ENCODE data around the gene NOP58.
"Not testable (repeated sequence)": the region's sequence is repeated elsewhere in the genome, so short reads cannot be mapped to it uniquely, and the experiment has no call there.

NOP58 gene

GRCh38 chr2:202265467-202266277 lies at the start of gene NOP58:
TSS of gene NOP58 (plus strand) at chr2:202265763. CDS start at chr2:202265942, 179 bp downstream.
- H3K27me3 ChIP-seq (ENCODE audit: control insufficient read depth, insufficient read depth, low read length): no peaks in the 10 kb centered on the region
- H3K9ac ChIP-seq (ENCODE audit: low read length): peak within 1 kb of the TSS; percentile 93
- H3K9me3 ChIP-seq (ENCODE audit: control insufficient read depth, low read length): no peaks in the 10 kb centered on the region
- H3K36me3 ChIP-seq (ENCODE audit: control insufficient read depth, insufficient read depth, low read length): no peaks in the 10 kb centered on the region
- H3K4me3 ChIP-seq (ENCODE audit: low read length): peak within 1 kb of the TSS; percentile 99
- no peaks in the 10 kb centered on the region for H3K4me1 ChIP-seq (ENCODE audit: control insufficient read depth, insufficient read depth, low read length)

DNA sequence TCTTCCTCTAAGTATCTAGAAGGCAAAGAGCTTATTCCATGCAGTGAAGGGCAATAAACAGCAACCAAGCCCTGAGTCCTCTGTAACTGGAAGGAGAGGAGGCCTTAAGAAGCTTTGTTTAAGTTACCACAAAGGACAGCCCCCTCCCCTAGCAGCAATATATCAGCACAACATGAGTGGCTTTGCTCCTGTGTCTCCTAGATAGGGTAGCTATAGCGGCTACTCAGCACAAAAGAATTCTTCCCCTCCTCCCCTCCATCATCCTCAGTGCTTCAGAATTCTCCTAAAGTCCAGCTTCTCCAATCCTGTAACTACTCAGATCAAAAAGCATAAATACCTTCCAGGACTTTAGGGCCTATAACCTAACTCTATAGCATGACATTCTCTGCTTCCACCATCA lies 43.7 kb upstream of the NOP58 start:
- no peaks in the 10 kb centered on the region for H3K9me3 ChIP-seq (ENCODE audit: control insufficient read depth, low read length)
- no peaks in the 10 kb centered on the region for H3K36me3 ChIP-seq (ENCODE audit: control insufficient read depth, insufficient read depth, low read length)
- no peaks in the 10 kb centered on the region for H3K27me3 ChIP-seq (ENCODE audit: control insufficient read depth, insufficient read depth, low read length)
- no peak overlapping the region for H3K9ac ChIP-seq (ENCODE audit: low read length)
- H3K4me3 ChIP-seq (ENCODE audit: low read length): no peak overlapping the region
- no peaks in the 10 kb centered on the region for H3K4me1 ChIP-seq (ENCODE audit: control insufficient read depth, insufficient read depth, low read length)

DNA sequence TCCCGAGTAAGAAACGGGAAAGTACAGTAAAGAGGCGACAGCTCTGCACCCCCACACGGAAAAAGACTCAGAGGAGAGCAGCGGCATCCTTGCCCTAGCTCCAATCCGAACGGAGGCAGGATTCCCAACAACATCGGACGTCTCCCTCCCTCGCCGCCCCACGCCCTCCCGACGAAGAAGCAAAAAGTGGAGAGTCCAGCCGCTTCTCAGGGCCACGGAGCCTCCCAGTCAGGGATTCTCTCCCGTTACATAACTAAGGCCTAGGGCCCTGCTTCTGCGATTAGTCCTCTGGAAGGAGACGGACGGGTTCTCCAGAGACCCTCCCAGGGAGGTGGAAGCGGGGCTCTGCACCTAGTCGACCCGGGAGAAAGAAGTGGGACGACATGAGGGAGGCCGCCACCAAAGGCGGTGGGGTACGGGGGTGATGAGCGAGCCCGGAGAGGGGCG lies 27.8 kb upstream of the NOP58 start:
- Histone ChIP-seq H3K9me3 (ENCODE audit: control insufficient read depth, low read length) (no peaks in the 10 kb centered on the region), H3K9ac (ENCODE audit: low read length) (peak overlapping the region; percentile 76), H3K36me3 (ENCODE audit: control insufficient read depth, insufficient read depth, low read length) (no peaks in the 10 kb centered on the region), H3K27me3 (ENCODE audit: control insufficient read depth, insufficient read depth, low read length) (no peaks in the 10 kb centered on the region), H3K4me3 (ENCODE audit: low read length) (peak overlapping the region; percentile 88), H3K4me1 (ENCODE audit: control insufficient read depth, insufficient read depth, low read length) (peaks cover 5% of the 10 kb centered on the region)

DNA sequence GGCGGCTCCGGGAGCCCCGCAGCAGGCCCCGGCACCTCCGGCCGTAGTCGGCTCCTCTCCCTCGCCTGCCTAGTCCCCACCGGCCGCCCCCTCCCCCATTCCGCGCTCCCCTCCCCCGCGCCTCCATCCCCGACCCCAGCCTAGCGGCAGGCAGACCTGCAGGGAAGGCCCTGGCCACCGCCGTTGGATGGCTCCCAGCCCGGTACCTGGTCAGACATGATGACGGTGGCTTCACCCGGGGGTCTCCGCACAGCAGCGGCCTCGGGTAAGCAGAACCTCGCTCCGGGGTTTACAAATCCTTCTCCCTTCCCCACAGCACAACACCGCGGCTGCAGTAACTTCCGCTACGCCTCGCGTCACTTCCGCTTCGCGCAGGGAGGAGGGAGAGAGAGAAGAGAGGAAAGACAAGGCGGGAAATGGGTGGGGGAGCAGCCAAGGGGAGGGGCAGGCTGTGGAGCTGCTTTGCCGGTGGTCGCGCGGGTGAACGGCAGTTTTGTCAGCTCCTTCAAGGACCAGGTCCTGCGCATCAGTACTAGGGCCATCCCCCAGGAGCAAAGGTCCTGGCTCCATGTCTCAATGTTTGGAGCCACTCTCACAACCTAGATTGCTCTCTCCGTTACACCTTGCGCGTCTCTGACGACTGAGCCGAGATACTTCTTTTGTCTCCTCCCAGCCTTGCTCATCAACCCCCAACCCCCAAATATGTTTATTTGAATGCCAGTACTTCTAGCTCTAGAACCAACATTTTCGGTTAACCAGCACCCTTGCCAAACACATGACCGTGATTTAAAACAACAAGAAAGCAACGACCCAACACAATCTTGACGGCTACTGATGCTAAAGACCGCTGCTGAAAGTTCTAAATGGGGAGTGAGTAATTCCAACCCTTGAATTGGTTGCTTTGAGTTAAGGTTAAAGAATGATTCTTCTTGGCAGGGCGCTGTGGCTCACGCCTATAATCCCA lies 27.0 kb upstream of the NOP58 start, which contains the start of gene SUMO1:
Gene SUMO1, minus strand, starts transcription at position 364 of the 964 bp plus-strand sequence. Its CDS starts 146 bp downstream, at position 218.
- Histone ChIP-seq H3K27me3 (ENCODE audit: control insufficient read depth, insufficient read depth, low read length) (no peaks in the 10 kb centered on the region), H3K4me1 (ENCODE audit: control insufficient read depth, insufficient read depth, low read length) (peaks cover 5% of the 10 kb centered on the region), H3K9me3 (ENCODE audit: control insufficient read depth, low read length) (no peaks in the 10 kb centered on the region), H3K9ac (ENCODE audit: low read length) (peak within 1 kb of the TSS; percentile 76), H3K4me3 (ENCODE audit: low read length) (peak within 1 kb of the TSS; percentile 88), H3K36me3 (ENCODE audit: control insufficient read depth, insufficient read depth, low read length) (no peaks in the 10 kb centered on the region)

DNA sequence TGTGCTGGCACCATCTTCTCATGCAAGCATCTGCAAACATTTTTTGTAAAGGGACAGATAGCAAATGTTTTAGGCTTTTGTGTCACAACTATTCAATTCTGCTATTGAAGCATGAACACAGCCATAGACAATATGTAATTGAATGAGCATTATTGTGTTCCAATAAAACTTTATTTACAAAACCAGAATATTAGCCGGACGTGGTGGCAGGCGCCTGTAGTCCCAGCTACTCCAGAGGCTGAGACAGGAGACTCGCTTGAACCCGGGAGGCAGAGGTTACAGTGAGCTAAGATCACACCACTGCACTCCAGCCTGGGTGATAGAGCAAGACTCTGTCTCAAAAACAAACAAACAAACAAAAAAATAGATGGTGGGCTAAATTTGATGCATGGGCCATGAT lies 17.9 kb upstream of the NOP58 start:
- H3K9ac ChIP-seq (ENCODE audit: low read length); H3K9me3 ChIP-seq (ENCODE audit: control insufficient read depth, low read length): not testable (repeated sequence)

GRCh38 chr2:202249521-202250253 lies 15.9 kb upstream of the NOP58 start:
- no peaks in the 10 kb centered on the region for H3K9me3 ChIP-seq (ENCODE audit: control insufficient read depth, low read length)
- no peak overlapping the region for H3K9ac ChIP-seq (ENCODE audit: low read length)
- H3K27me3 ChIP-seq (ENCODE audit: control insufficient read depth, insufficient read depth, low read length): no peaks in the 10 kb centered on the region
- no peaks in the 10 kb centered on the region for H3K4me1 ChIP-seq (ENCODE audit: control insufficient read depth, insufficient read depth, low read length)
- H3K36me3 ChIP-seq (ENCODE audit: control insufficient read depth, insufficient read depth, low read length): no peaks in the 10 kb centered on the region
- no peak overlapping the region for H3K4me3 ChIP-seq (ENCODE audit: low read length)

More for the DNA sequence above, 17.9 kb upstream of the NOP58 start:
- not testable (repeated sequence) for H3K27me3 ChIP-seq (ENCODE audit: control insufficient read depth, insufficient read depth, low read length); H3K36me3 ChIP-seq (ENCODE audit: control insufficient read depth, insufficient read depth, low read length); H3K4me1 ChIP-seq (ENCODE audit: control insufficient read depth, insufficient read depth, low read length); H3K4me3 ChIP-seq (ENCODE audit: low read length)

DNA sequence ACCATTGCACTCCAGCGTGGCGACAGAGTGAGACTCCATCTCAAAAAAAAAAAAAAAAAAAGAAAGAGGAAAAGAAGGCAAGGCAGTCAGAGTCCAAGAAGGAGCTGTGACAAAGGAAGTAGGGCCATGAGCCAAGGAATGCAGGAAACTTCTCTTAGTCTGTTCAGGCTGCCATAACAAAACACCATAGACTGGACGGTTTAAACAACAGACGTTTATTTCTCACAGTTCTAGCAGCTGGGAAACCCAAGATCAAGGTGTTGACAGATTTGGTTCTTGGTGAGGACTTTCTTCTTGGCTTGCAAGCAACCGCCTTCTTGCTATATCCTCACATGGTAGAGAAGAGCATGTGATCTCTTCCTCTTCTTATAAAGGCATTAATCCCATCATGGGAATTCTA lies 14.1 kb upstream of the NOP58 start:
- H3K4me3 ChIP-seq (ENCODE audit: low read length): no peak overlapping the region
- no peaks in the 10 kb centered on the region for H3K9me3 ChIP-seq (ENCODE audit: control insufficient read depth, low read length)
- H3K36me3 ChIP-seq (ENCODE audit: control insufficient read depth, insufficient read depth, low read length): no peaks in the 10 kb centered on the region
- H3K27me3 ChIP-seq (ENCODE audit: control insufficient read depth, insufficient read depth, low read length): no peaks in the 10 kb centered on the region
- H3K4me1 ChIP-seq (ENCODE audit: control insufficient read depth, insufficient read depth, low read length): no peaks in the 10 kb centered on the region
- no peak overlapping the region for H3K9ac ChIP-seq (ENCODE audit: low read length)

DNA sequence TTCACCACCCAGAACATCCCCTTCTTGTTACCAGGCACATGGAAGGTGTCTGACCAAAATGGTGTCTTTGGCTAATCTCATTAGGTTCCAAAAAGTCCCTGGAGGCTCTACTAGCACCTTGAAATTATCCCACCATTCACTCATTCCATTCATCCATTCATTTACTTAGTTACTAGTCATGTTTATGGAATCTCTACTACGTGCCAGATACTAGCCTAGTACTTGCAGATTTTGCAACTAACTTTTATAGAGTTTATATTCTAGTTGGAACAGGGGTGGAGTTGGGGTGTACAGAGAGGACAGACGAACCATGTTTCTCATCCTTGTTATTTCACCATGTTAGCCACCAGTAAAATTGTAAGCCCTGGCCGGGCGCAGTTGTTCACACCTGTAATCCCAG lies 4.0 kb upstream of the NOP58 start:
- Histone ChIP-seq H3K4me1 (ENCODE audit: control insufficient read depth, insufficient read depth, low read length) (no peaks in the 10 kb centered on the region), H3K9ac (ENCODE audit: low read length) (no peak overlapping the region), H3K27me3 (ENCODE audit: control insufficient read depth, insufficient read depth, low read length) (no peaks in the 10 kb centered on the region), H3K9me3 (ENCODE audit: control insufficient read depth, low read length) (no peaks in the 10 kb centered on the region), H3K36me3 (ENCODE audit: control insufficient read depth, insufficient read depth, low read length) (no peaks in the 10 kb centered on the region), H3K4me3 (ENCODE audit: low read length) (no peak overlapping the region)

DNA sequence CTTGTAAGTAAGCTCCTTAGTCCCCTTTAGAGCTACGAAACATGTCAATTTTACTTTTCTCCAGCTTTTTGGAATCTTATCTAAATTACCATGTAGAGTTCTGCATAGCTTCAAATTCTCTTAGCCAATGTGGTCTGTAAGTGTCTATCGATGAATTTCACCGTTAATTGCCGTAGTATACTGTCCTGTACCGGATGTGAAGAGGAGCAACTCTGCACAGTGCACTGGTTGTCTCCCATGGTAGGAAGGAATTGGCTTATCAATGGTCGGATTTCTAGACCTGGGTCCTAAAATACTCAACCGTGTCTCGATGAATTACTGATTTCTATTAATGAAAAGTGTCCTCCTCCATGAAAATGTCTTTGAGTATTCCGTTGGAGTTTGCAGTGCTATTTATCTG lies 1.9 kb downstream of the NOP58 start:
- no peaks in the 10 kb centered on the region for H3K27me3 ChIP-seq (ENCODE audit: control insufficient read depth, insufficient read depth, low read length)
- H3K36me3 ChIP-seq (ENCODE audit: control insufficient read depth, insufficient read depth, low read length): no peaks in the 10 kb centered on the region
- peak overlapping the region; percentile 12 for H3K9ac ChIP-seq (ENCODE audit: low read length)
- H3K4me3 ChIP-seq (ENCODE audit: low read length): no peak overlapping the region
- H3K4me1 ChIP-seq (ENCODE audit: control insufficient read depth, insufficient read depth, low read length): no peaks in the 10 kb centered on the region
- H3K9me3 ChIP-seq (ENCODE audit: control insufficient read depth, low read length): no peaks in the 10 kb centered on the region

- no peak overlapping the region for H3K4me3 ChIP-seq (ENCODE audit: low read length)
- H3K9ac ChIP-seq (ENCODE audit: low read length): no peak overlapping the region
These were observed 4.0 kb downstream of the NOP58 start for GRCh38 chr2:202269585-202269984.

DNA sequence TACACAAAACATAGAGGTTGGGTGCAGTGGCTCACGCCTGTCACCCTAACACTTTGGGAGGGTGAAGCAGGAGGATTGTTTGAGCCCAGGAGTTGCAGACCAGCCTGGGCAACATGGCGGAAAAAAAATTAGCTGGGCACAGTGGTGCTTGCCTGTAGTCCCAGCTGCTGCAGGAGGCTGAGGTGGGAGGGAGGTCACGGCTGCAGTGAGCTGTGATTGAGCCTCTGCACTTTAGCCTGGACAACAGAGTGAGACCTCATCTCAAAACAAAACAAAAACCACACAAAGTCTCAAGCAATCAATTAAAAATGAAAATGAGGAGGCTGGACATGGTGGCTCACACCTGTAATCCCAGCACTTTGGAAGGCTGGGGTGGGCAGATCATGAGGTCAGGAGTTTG lies 4.9 kb downstream of the NOP58 start:
- H3K4me1 ChIP-seq (ENCODE audit: control insufficient read depth, insufficient read depth, low read length): no peaks in the 10 kb centered on the region
- no peaks in the 10 kb centered on the region for H3K9me3 ChIP-seq (ENCODE audit: control insufficient read depth, low read length)
- H3K4me3 ChIP-seq (ENCODE audit: low read length): no peak overlapping the region
- no peaks in the 10 kb centered on the region for H3K36me3 ChIP-seq (ENCODE audit: control insufficient read depth, insufficient read depth, low read length)
- H3K9ac ChIP-seq (ENCODE audit: low read length): no peak overlapping the region
- no peaks in the 10 kb centered on the region for H3K27me3 ChIP-seq (ENCODE audit: control insufficient read depth, insufficient read depth, low read length)

More at GRCh38 chr2:202269585-202269984, 4.0 kb downstream of the NOP58 start:
- Histone ChIP-seq H3K36me3 (ENCODE audit: control insufficient read depth, insufficient read depth, low read length) (no peaks in the 10 kb centered on the region), H3K27me3 (ENCODE audit: control insufficient read depth, insufficient read depth, low read length) (no peaks in the 10 kb centered on the region), H3K4me1 (ENCODE audit: control insufficient read depth, insufficient read depth, low read length) (no peaks in the 10 kb centered on the region), H3K9me3 (ENCODE audit: control insufficient read depth, low read length) (no peaks in the 10 kb centered on the region)
